ENCODE data around the gene GRID2.

DNA sequence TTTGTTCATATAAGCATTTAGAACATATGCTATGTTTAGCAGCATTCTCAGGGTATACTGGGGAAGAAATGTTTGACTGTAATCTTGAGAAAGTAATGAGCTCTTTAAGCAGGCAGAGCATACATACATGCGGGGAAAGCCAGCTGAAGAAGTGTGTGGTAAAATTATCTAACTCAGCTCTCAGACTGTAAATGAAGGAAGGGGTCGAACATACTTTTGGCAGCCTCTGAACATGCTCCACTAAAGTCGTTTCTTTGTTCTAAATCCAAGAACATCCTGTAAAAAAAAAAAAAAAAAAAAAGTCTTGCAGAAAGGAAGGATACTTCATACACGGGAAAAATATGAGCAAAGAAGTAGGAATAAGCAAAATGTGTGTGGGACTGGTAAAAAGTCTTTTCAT, 224.8 kb downstream of the GRID2 start:
- TF ChIP-seq, protein P1, sequence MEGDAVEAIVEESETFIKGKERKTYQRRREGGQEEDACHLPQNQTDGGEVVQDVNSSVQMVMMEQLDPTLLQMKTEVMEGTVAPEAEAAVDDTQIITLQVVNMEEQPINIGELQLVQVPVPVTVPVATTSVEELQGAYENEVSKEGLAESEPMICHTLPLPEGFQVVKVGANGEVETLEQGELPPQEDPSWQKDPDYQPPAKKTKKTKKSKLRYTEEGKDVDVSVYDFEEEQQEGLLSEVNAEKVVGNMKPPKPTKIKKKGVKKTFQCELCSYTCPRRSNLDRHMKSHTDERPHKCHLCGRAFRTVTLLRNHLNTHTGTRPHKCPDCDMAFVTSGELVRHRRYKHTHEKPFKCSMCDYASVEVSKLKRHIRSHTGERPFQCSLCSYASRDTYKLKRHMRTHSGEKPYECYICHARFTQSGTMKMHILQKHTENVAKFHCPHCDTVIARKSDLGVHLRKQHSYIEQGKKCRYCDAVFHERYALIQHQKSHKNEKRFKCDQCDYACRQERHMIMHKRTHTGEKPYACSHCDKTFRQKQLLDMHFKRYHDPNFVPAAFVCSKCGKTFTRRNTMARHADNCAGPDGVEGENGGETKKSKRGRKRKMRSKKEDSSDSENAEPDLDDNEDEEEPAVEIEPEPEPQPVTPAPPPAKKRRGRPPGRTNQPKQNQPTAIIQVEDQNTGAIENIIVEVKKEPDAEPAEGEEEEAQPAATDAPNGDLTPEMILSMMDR (IDR thresholded peaks at IDR 0.05) = no peak
- TF ChIP-seq POLR2A (IDR thresholded peaks at IDR 0.05) (no peak), POLR2AphosphoS5 (IDR thresholded peaks at IDR 0.05) (no peak), EP300 (IDR thresholded peaks at IDR 0.05; ENCODE audit: low read depth) (no peak)

Measured in transverse colon (tissue), 4 donors.